IMR-90 (cell line): ENCODE results near the gene AKT1S1. TPM values are rescaled to one million over a fixed set of nuclear protein-coding genes. Genes with fewer than 3 reads are reported as not detected.

ENCODE experiments used
- ATAC-seq: fragments of 200-7000 bp; cut with Tn5 transposase; 2 replicates; pipeline ENCODE4 v1.9.1; 2020; ENCODE audit warnings: low read depth, mild to moderate bottlenecking, moderate library complexity
- BruUV-seq: library from RNA; stranded (reverse); fragments of 400-500 nt; replicated peaks from 2 replicates; lab custom pipeline; 2021; lab: Mats Ljungman, UMichigan
- CTCF ChIA-PET: fragments of 300-600 bp; formaldehyde crosslinking; extraction: SDS; loops from one replicate; lab custom pipeline; 2021; ENCODE audit warnings: antibody characterized with exemption; lab: Yijun Ruan, JAX
- POLR2A ChIA-PET: fragments of 300-600 bp; sonication (Branson Sonifier 250); formaldehyde crosslinking; loops from one replicate; lab custom pipeline; 2022; ENCODE audit warnings: antibody characterized with exemption; ENCODE audit not compliant: unreplicated experiment; lab: Charles Lee
- DNase-seq: peaks from one replicate; pipeline ENCODE4 v3.0.0; 2013
- H2AFZ ChIP-seq: replicated peaks from 2 replicates; pipeline ENCODE3; 2013; ENCODE audit warnings: low read length, mild to moderate bottlenecking; ENCODE audit not compliant: poor library complexity
- H2AK5ac ChIP-seq: 2 replicates; pipeline ENCODE4 v1.6.1; 2013; ENCODE audit warnings: low read depth, low read length, inconsistent platforms
- H2AK9ac ChIP-seq: replicated peaks from 2 replicates; pipeline ENCODE3; 2013; ENCODE audit warnings: mild to moderate bottlenecking, low read depth, low read length, moderate library complexity; ENCODE audit not compliant: poor library complexity
- H2BK120ac ChIP-seq: 2 replicates; pipeline ENCODE4 v1.6.1; 2013; ENCODE audit warnings: low read depth, low read length, inconsistent platforms
- H2BK15ac ChIP-seq: 3 replicates; pipeline ENCODE4 v1.6.1; 2013; ENCODE audit warnings: low read depth, low read length, inconsistent platforms
- H2BK20ac ChIP-seq: 2 replicates; pipeline ENCODE4 v1.6.1; 2013; ENCODE audit warnings: low read depth, mild to moderate bottlenecking, inconsistent platforms, low read length, moderate library complexity
- H2BK5ac ChIP-seq: 2 replicates; pipeline ENCODE4 v1.6.1; 2013; ENCODE audit warnings: mild to moderate bottlenecking, low read depth, low read length, inconsistent platforms; ENCODE audit not compliant: poor library complexity, severe bottlenecking
- H3K14ac ChIP-seq: replicated peaks from 2 replicates; pipeline ENCODE4 v1.6.1; 2013; ENCODE audit warnings: low read depth, low read length, inconsistent platforms
- H3K18ac ChIP-seq: 2 replicates; pipeline ENCODE4 v1.6.1; 2013; ENCODE audit warnings: low read depth, low read length, control low read depth
- H3K23ac ChIP-seq: 2 replicates; pipeline ENCODE4 v1.6.1; 2013; ENCODE audit warnings: low read depth, low read length, inconsistent platforms
- H3K27ac ChIP-seq: 2 replicates; pipeline ENCODE4 v1.5.1; 2013; ENCODE audit warnings: mild to moderate bottlenecking, control low read depth, low read length; ENCODE audit not compliant: insufficient read depth
- H3K27me3 ChIP-seq: 2 replicates; pipeline ENCODE4 v1.6.1; 2013; ENCODE audit warnings: low read length; ENCODE audit not compliant: control insufficient read depth, insufficient read depth
- H3K36me3 ChIP-seq: 2 replicates; pipeline ENCODE4 v1.6.1; 2013; ENCODE audit warnings: low read length, mixed read lengths; ENCODE audit not compliant: control insufficient read depth, insufficient read depth
- H3K4ac ChIP-seq: 2 replicates; pipeline ENCODE4 v1.6.1; 2013; ENCODE audit warnings: low read depth, low read length, inconsistent platforms
- H3K4me1 ChIP-seq: 2 replicates; pipeline ENCODE4 v1.6.1; 2013; ENCODE audit warnings: low read length, mixed read lengths; ENCODE audit not compliant: control insufficient read depth, insufficient read depth
- H3K4me2 ChIP-seq: 2 replicates; pipeline ENCODE4 v1.6.1; 2013; ENCODE audit warnings: low read depth, mild to moderate bottlenecking, control low read depth, low read length, moderate library complexity
- H3K4me3 ChIP-seq: 2 replicates; pipeline ENCODE4 v1.5.1; 2013; ENCODE audit warnings: low read depth, mild to moderate bottlenecking, control low read depth, low read length, moderate library complexity; ENCODE audit not compliant: insufficient read depth
- H3K56ac ChIP-seq: 2 replicates; pipeline ENCODE4 v1.6.1; 2013; ENCODE audit warnings: low read length, inconsistent platforms; ENCODE audit not compliant: insufficient read depth; ENCODE audit errors: extremely low read depth
- H3K79me1 ChIP-seq, 2 experiments: 2 replicates each; pipeline ENCODE4 v1.6.1; 2013; ENCODE audit warnings: low read length in 2 of 2, inconsistent platforms in 1 of 2, low read depth in 1 of 2
- H3K9ac ChIP-seq: 2 replicates; pipeline ENCODE4 v1.6.1; 2013; ENCODE audit warnings: low read depth, low read length, control low read depth
- H3K9me1 ChIP-seq: 2 replicates; pipeline ENCODE4 v1.6.1; 2013; ENCODE audit warnings: low read length, inconsistent platforms; ENCODE audit not compliant: insufficient read depth
- H3K9me3 ChIP-seq: 2 replicates; pipeline ENCODE4 v1.6.1; 2013; ENCODE audit warnings: low read length; ENCODE audit not compliant: control insufficient read depth, insufficient read depth
- H4K20me1 ChIP-seq: 2 replicates; pipeline ENCODE4 v1.6.1; 2013; ENCODE audit warnings: low read length, inconsistent platforms; ENCODE audit not compliant: insufficient read depth
- H4K5ac ChIP-seq: 2 replicates; pipeline ENCODE4 v1.6.1; 2013; ENCODE audit warnings: mild to moderate bottlenecking, low read depth, low read length, control low read depth
- H4K8ac ChIP-seq, 2 experiments: 2 replicates each; pipeline ENCODE4 v1.6.1; 2013; ENCODE audit warnings: low read depth in 2 of 2, low read length in 2 of 2, control low read depth in 1 of 2, inconsistent platforms in 1 of 2
- H4K91ac ChIP-seq: 2 replicates; pipeline ENCODE4 v1.6.1; 2013; ENCODE audit warnings: low read depth, low read length, inconsistent platforms; ENCODE audit not compliant: insufficient read depth
- BHLHE40 ChIP-seq: fragments of 150-350 bp; IDR thresholded peaks from 2 replicates; pipeline ENCODE4 v1.6.1; 2016; ENCODE audit warnings: mild to moderate bottlenecking, low read depth, low read length
- CEBPB ChIP-seq: IDR thresholded peaks from 2 replicates; pipeline ENCODE4 v1.6.1; 2012; ENCODE audit warnings: low read depth, low read length, improper control_type of control experiment
- CHD1 ChIP-seq: IDR thresholded peaks from 2 replicates; pipeline ENCODE4 v1.6.1; 2012; ENCODE audit warnings: low read depth, low read length, improper control_type of control experiment
- FOS ChIP-seq: fragments of 150-350 bp; IDR thresholded peaks from 2 replicates; pipeline ENCODE4 v1.6.1; 2016; ENCODE audit warnings: low read depth, low read length
- MAFK ChIP-seq: IDR thresholded peaks from 2 replicates; pipeline ENCODE4 v1.6.1; 2012; ENCODE audit warnings: low read depth, low read length, improper control_type of control experiment
- MAZ ChIP-seq: IDR thresholded peaks from 2 replicates; pipeline ENCODE4 v1.6.1; 2012; ENCODE audit warnings: low read depth, mild to moderate bottlenecking, low read length, improper control_type of control experiment, moderate library complexity, borderline replicate concordance
- MXI1 ChIP-seq: IDR thresholded peaks from 2 replicates; pipeline ENCODE4 v1.6.1; 2012; ENCODE audit warnings: low read depth, mild to moderate bottlenecking, low read length, moderate library complexity, borderline replicate concordance
- NFE2L2 ChIP-seq: fragments of 150-350 bp; IDR thresholded peaks from 2 replicates; pipeline ENCODE4 v1.6.1; 2016; ENCODE audit warnings: low read depth, mild to moderate bottlenecking, low read length
- POLR2A ChIP-seq: IDR thresholded peaks from 2 replicates; pipeline ENCODE4 v1.6.1; 2012; ENCODE audit warnings: mild to moderate bottlenecking, low read depth, low read length
- RAD21 ChIP-seq: IDR thresholded peaks from 2 replicates; pipeline ENCODE4 v1.6.1; 2012; ENCODE audit warnings: low read length, improper control_type of control experiment
- RCOR1 ChIP-seq: IDR thresholded peaks from 2 replicates; pipeline ENCODE4 v1.6.1; 2012; ENCODE audit warnings: mild to moderate bottlenecking, low read length, improper control_type of control experiment; ENCODE audit not compliant: insufficient replicate concordance
- RFX5 ChIP-seq: IDR thresholded peaks from 2 replicates; pipeline ENCODE4 v1.8.0; 2012; ENCODE audit warnings: low read depth, mild to moderate bottlenecking, low read length, moderate library complexity
- SMC3 ChIP-seq: fragments of 150-350 bp; IDR thresholded peaks from 2 replicates; pipeline ENCODE4 v1.6.1; 2016; ENCODE audit warnings: low read depth, mild to moderate bottlenecking, antibody characterized with exemption, low read length, moderate library complexity
- USF2 ChIP-seq: fragments of 150-350 bp; IDR thresholded peaks from 2 replicates; pipeline ENCODE4 v1.6.1; 2017; ENCODE audit warnings: mild to moderate bottlenecking, antibody characterized with exemption, low read length, low read depth
- WGBS, 2 experiments: methylation state at CpG; one replicate each; pipeline versions ENCODE4 v1.1.5 to v1.1.7; 2013; ENCODE audit warnings: missing lambda C conversion rate in 2 of 2; ENCODE audit not compliant: insufficient read length in 1 of 2; ENCODE audit errors: extremely low coverage in 2 of 2; 5-methylcytosine and 5-hydroxymethylcytosine counted together
- dilution Hi-C: fragments of 300-500 bp; cut with HindIII; formaldehyde crosslinking; loops from one replicate; pipeline ENCODE4 v1.14.3; 2018; ENCODE audit warnings: low sequenced_read_pairs; ENCODE audit not compliant: unreplicated experiment
- in situ Hi-C: fragments of 300-500 bp; cut with MboI; formaldehyde crosslinking; loops from 3 replicates; pipeline ENCODE4 v1.14.3; 2019; ENCODE audit warnings: low sequenced_read_pairs, inconsistent platforms, mixed read lengths
- intact Hi-C: fragments of 100-400 bp; cut with micrococcal nuclease; formaldehyde crosslinking; loops from 2 replicates; pipeline ENCODE4 v1.10.0; 2022
- polyA plus RNA-seq, 3 experiments: library from polyadenylated mRNA; depleted of rRNA; stranded (reverse); fragments of >200 nt; gene quantifications; 2 replicates each; pipeline ENCODE4 v1.2.3, GENCODE V29; 2012; ENCODE audit warnings: low replicate concordance in 1 of 3
- total RNA-seq: library from RNA; depleted of rRNA; stranded (reverse); fragments of >200 nt; gene quantifications from 2 replicates; pipeline ENCODE4 v1.2.3, GENCODE V29; 2012
- TF ChIP-seq, protein P1 (sequence below): fragments of 150-350 bp; IDR thresholded peaks from 2 replicates; pipeline ENCODE4 v1.6.1; 2016; ENCODE audit warnings: low read depth, mild to moderate bottlenecking, low read length, moderate library complexity, borderline replicate concordance
- TF ChIP-seq, protein P2 (sequence below): conservative IDR thresholded peaks from 2 replicates; pipeline ENCODE4 v1.5.1; 2012; ENCODE audit warnings: mild to moderate bottlenecking, low read depth, low read length, improper control_type of control experiment

Gene AKT1S1
- total and polyA plus RNA-seq, 2 of the 4 experiments (the other 2 are of a cell fraction) = 3.6 to 54.4 TPM

DNA sequence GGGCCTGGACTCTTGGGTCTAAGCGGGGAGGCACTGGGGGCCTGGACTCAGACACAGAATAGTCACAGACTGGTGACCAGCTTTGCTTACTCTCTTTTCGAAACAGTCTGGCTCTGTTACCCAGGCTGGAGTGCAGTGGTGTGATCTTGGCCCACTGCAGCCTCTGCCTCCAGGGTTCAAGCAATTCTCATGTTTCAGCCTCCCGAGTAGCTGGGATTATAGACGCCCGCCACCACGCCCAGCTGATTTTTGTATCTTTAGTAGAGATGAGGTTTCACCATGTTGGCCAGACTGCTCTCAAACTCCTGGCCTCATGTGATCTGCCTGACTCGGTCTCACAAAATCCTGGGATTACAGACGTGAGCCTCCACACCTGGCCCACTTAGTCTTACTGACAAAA, 48.0 kb downstream of the AKT1S1 start:
- Histone ChIP-seq H2BK120ac (no peak overlapping the region), H2AK5ac (no peak overlapping the region), H3K27me3 (no peaks in the 10 kb centered on the region), H3K18ac (no peak overlapping the region), H3K23ac (no peak overlapping the region), H3K56ac (no peak overlapping the region), H3K27ac (no peak overlapping the region), H2BK20ac (no peak overlapping the region), H3K4me1 (no peaks in the 10 kb centered on the region), H3K9ac (no peak overlapping the region), H3K79me1 (peaks cover 3 to 45% of the 10 kb centered on the region in 2 experiments), H3K4ac (no peak overlapping the region), H3K14ac (no peak overlapping the region), H2BK5ac (no peak overlapping the region), H2BK15ac (no peak overlapping the region), H4K20me1 (peaks cover 23% of the 10 kb centered on the region), H4K8ac (no peak overlapping the region), H3K9me1 (peaks cover 3% of the 10 kb centered on the region; the same call in 1 of the 2 replicates), H3K9me3 (no peaks in the 10 kb centered on the region), H3K36me3 (peaks cover 56% of the 10 kb centered on the region), H2AK9ac (no peak overlapping the region), H4K5ac (no peak overlapping the region), H3K4me2 (no peak overlapping the region), H4K91ac (no peak overlapping the region), H3K4me3 (no peak overlapping the region), H2AFZ (no peak overlapping the region)
- TF ChIP-seq SMC3 (no peak), RAD21 (no peak), MXI1 (no peak), CEBPB (no peak), USF2 (no peak), RCOR1 (no peak), MAZ (no peak), CHD1 (no peak), BHLHE40 (no peak), NFE2L2 (no peak), RFX5 (no peak), FOS (no peak), MAFK (no peak), POLR2A (no peak)
- TF ChIP-seq, protein P1, sequence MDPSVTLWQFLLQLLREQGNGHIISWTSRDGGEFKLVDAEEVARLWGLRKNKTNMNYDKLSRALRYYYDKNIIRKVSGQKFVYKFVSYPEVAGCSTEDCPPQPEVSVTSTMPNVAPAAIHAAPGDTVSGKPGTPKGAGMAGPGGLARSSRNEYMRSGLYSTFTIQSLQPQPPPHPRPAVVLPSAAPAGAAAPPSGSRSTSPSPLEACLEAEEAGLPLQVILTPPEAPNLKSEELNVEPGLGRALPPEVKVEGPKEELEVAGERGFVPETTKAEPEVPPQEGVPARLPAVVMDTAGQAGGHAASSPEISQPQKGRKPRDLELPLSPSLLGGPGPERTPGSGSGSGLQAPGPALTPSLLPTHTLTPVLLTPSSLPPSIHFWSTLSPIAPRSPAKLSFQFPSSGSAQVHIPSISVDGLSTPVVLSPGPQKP = no peak
- TF ChIP-seq, protein P2, sequence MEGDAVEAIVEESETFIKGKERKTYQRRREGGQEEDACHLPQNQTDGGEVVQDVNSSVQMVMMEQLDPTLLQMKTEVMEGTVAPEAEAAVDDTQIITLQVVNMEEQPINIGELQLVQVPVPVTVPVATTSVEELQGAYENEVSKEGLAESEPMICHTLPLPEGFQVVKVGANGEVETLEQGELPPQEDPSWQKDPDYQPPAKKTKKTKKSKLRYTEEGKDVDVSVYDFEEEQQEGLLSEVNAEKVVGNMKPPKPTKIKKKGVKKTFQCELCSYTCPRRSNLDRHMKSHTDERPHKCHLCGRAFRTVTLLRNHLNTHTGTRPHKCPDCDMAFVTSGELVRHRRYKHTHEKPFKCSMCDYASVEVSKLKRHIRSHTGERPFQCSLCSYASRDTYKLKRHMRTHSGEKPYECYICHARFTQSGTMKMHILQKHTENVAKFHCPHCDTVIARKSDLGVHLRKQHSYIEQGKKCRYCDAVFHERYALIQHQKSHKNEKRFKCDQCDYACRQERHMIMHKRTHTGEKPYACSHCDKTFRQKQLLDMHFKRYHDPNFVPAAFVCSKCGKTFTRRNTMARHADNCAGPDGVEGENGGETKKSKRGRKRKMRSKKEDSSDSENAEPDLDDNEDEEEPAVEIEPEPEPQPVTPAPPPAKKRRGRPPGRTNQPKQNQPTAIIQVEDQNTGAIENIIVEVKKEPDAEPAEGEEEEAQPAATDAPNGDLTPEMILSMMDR = no peak
- dilution Hi-C loops (no loop called here), in situ Hi-C loops (no loop called here), intact Hi-C loops (no loop called here)
- no peak for DNase-seq
- CTCF ChIA-PET = no interaction called here
- no TSS peak for BruUV-seq
- POLR2A ChIA-PET = no interaction called here
- no peak for ATAC-seq
- 80% methylated on average over 2 of the region's 8 CpGs; no CpG with 5 or more reads in 1 of the 2 experiments for WGBS, 2 experiments
